Pulmonary artery endothelial cell (primary cell): Measurements from ENCODE around the gene PROK1. TPM values are rescaled to one million over a fixed set of nuclear protein-coding genes. Genes with fewer than 3 reads are reported as not detected.

Experiments used
- DNase-seq: peaks from one replicate; pipeline ENCODE4 v3.0.0-alpha.2; 2011; ENCODE audit warnings: low read depth, low spot score
- total RNA-seq: library from RNA; depleted of rRNA; stranded (reverse); fragments of >200 nt; gene quantifications from 2 replicates; pipeline ENCODE4 v1.2.3, GENCODE V29; 2014

PROK1 gene
- total RNA-seq, 1 donor from 2014 or later = not detected

DNA sequence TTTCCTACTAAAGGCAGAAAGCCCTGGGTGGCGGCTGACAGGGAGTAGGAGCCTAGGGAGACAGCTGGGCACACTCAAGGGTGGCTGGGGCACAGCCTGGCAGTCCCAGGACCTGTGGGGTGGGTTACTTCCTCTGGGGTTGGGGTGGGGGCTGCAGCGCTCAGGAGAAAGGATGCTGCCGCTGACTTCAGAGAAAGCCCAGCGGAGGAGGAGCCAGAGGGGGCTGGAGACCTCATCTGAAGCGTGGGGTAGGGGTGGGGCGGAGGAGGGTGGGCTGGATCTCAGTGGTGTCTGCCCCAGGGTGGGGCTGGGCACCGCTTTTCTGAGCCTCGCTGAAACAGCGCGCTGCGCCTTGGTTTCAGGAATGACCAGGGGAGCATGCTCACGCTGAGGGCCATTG, 37.2 kb downstream of the PROK1 start:
- no peak for DNase-seq

DNA sequence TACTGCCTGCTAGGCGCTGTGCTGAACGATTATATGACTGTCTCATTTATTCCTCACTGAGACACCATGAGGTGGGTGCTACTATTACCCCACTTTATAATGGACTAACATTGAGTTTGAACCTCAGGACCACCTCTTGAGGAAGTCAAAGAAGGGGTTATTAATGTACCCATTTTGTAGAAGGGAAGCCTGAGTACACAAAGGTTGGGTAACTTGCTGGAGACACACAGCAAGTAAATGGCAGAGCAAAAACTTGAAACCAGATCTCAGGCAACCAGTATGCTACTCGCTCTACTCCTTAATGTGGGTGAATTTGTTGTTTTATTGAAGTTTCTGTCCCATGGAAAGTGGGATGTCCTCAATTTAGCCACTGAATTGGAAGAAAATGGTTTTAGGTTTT, 37.9 kb downstream of the PROK1 start:
- DNase-seq = no peak

DNA sequence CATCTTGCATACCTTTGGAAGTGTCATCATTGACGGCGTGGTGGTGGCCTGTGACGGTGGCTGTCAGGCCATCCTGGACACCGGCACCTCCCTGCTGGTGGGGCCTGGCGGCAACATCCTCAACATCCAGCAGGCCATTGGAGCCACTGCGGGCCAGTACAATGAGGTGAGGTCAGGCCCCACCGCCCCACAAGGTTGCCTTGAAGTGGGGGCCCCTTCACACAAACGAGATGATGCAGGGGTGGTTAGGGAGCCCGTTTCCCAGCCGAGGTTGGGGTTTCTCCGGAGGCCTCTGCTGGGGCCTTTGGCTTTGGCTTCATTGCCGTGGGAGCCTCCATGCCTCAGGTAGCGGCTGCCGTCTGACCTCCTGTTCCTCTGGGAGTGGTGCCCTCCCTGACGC, 38.5 kb downstream of the PROK1 start:
- no peak for DNase-seq

- DNase-seq = no peak
These were observed 39.1 kb downstream of the PROK1 start for GRCh38 chr1:110489973-110490542.

DNA sequence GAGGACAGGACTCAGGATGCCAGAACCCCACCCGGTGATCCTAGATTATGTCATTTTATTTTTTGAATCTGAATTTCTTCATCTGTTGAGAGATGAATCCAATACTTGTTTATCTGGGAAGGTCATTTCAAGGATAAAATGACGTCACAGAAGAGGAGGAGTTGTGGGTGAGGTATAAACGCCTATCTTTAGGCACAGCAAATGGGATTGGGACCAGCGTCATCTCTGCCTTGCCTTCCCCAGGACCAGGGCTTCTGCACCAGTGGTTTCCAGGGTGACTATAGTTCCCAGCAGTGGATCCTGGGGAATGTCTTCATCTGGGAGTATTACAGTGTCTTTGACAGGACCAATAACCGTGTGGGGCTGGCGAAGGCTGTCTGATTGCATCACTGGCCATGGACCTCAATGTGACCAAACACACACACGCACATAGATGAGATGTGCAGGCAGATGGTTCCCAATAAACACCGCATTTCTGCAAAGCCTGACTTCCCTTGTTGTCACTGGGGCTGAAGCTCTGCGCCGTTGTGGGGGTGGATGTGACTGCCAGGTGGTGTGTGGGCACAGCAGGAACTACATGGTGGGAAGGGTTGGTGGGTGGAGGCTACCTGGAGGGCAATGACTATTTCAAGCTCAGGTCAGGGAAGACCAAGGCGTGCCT, 40.0 kb downstream of the PROK1 start:
- no peak for DNase-seq

DNA sequence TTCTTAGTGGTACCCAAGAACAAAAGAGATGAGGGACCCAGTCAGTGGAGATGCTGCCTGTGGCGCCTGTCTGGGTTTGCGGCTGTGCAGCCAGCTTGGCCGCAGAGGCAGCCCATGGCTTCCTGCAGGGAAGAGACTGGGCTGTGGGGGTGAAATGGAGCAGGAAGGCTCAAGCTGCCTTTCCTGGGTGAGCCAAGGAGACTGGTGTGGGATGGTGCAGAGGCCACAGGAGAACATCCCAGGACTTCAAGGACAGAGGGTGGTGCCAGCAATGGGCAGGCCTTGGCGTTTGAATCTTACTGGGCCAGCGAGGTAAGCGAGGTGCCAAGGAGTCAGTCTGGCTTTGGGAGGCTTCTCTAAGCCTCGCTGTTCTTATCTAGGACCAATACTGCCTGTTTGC, 41.6 kb downstream of the PROK1 start:
- DNase-seq = no peak

- DNase-seq = no peak
These were observed 42.2 kb downstream of the PROK1 start for GRCh38 chr1:110493059-110493699.

DNA sequence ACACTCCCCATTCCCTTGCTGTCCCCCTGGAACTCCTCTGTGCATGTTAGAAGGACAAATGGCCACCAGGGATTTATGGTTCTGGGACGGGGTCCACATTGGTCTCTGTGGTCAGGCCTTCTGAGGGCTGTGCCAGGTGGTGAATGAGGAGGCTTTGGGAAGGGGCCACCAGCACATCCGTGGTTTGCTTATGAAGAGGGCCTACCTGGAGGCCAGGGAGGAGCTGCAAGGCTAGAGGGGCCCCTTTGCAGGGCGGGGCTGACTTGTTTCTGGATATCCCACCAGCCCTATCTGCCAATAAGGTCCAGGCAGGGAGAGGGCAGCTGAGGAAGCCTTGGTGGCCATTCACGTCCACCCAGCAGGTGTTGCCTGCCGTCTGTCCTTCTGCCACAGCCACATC, 43.1 kb downstream of the PROK1 start:
- DNase-seq = no peak

- no peak for DNase-seq
These were observed 43.8 kb downstream of the PROK1 start for GRCh38 chr1:110494522-110495406.

GRCh38 chr1:110495926-110496600, 45.1 kb downstream of the PROK1 start:
- peak; percentile 26 for DNase-seq

DNA sequence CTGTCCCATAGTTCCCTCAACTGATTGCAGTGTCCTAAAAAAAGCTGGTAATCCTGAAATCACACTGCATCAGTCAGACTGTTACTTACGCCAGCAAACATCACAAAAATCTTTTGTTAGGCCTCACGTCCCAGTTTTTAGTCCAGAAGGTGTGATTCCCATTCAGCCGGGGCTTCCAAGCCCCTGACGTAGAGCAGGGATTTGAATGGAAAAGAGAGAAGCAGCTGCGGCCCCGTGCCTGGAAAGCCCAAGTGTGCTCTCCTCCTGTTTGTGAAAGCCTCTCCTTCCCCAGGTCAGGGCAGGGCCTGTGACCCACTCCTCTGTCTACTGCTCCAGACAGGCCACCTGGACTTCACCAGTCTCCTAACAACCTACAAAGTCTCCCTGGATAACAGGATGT, 47.3 kb downstream of the PROK1 start:
- DNase-seq = no peak

DNA sequence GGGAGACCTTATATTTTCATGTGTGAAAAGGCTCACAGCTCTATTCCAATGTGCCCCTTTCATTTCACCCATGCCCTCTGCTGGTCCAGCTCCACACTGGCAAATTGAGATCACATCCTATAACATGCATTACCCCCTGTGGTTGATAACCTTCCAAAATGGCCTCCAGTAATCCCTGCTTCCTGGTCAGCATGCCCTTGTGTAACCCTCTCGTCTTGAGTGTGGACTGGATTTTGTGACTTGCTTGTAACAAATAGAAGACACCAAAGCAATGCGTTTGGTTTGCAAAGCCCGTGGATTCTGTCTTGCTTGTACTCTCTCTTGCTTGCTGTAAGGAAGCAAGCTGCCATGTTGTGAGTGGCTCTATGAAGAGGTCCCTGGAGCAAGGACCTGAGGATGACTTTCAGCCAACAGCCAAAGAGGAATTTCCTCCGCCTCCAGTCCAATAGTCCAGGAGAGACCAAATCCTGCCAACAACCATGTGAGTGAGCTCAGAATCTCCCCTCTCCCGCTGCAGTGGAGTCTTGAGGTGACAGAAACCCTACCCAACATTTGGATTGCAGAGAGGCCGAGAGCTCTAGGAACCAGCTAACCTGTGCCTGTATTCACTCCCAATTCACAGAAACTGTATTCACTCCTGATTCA, 50.7 kb downstream of the PROK1 start:
- no peak for DNase-seq

DNA sequence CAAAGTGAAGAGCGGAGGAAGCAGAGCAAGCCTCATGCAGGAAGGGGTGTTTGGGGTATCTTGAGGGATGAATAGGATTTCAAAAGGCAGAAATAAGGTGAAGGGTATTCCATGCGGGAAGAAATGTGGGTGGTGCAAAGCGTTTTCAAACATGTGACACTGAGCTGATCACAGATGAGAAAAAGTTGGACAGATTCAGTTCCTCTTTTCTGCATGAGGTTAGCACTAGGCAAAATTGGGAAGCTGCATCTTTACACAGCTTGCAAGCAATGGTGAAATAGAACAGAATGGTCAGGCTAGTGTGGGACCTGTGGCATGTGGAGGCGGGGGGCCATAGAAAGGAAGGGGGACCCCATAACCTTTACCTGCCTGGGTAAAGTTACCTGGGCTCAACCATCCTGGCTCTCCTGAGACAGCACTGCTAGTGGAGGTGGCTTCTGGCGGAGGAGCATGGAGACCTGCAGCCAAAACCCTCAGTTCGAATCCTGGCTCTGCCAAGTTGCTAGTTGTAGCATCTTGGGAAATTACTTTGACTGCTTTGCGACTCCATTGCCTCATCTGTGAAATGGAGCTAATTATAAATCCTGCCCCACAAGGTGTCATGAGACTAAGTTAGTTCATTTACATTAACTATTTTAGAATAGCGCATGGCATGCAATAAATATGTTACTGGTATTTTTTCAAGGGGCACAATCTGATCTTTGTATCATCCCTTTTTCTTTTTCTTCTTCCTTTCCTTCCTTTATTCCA, 51.6 kb downstream of the PROK1 start:
- DNase-seq = no peak

- no peak for DNase-seq
These were observed 52.5 kb downstream of the PROK1 start for GRCh38 chr1:110503471-110503870.

DNA sequence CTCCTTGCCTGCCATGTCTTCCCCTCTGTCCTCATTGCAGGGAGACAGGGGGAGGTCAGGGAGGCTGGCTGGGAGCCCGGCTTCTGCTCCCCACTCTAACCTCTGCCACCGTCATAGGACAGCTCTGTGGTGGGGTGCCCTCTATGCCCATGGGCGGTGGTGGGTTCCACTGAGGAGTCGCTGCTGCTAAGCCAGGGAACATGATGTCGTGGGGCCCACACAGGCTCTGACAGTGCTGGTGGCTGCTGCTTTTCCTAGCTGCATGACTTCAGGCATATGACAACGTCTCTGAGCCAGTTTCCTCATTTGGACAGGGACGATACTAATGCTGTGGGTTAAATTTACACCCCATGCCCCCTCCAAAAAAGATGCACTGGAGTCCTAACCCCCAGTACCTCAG, 53.3 kb downstream of the PROK1 start:
- no peak for DNase-seq

DNA sequence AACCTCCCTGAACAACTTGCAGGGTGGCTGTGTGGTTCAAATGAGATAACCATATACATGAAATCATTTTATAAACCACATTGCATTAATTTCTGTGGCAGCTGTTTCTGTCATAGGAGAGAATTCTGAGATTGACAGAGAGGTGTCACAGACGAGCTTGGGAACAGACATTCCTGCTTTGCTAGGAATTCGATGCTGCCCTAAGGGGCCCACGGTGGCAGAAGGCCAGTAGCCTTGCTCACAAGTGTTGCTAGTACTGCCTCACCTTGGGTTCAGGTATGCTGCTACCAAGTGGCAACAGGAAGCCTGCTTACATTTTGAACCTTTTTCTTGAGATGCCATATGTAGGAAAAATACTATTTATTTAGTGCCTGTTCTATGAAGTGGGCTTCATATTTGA, 54.6 kb downstream of the PROK1 start:
- no peak for DNase-seq

GRCh38 chr1:110506541-110506940, 55.6 kb downstream of the PROK1 start:
- no peak for DNase-seq
